TTC549 (cell line): ENCODE measurements around the gene LRMDA.

ENCODE experiments used
- FAIRE-seq: peaks from 2 replicates; lab custom pipeline; 2012; peaks lifted over from hg19 to GRCh38; lab: Jason Lieb, UNC

LRMDA gene

GRCh38 chr10:76411729-76412435, 980.5 kb downstream of the LRMDA start:
- FAIRE-seq: no peak

GRCh38 chr10:76415554-76415953, 984.1 kb downstream of the LRMDA start:
- FAIRE-seq: no peak

- FAIRE-seq: no peak
Observed at GRCh38 chr10:76416642-76417041, 985.2 kb downstream of the LRMDA start.

DNA sequence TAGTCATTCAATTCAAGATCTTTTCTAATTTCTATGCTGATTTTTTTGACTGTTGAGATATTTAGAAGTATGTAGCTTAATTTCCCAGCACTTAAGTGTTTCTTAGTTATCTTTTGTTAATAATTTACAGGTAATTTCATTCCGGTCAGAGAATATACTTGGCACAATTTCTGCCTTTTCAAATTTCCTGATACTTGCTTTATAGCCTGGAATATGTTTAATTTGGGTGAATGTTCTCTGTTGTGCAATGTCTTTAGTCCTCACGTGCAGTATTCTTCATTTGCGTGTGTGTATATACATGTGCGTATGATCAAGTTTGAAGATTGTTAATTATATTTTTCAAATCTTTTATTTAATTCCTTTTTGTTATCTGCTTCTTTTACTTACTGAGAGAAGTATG, 989.3 kb downstream of the LRMDA start:
- FAIRE-seq: no peak

DNA sequence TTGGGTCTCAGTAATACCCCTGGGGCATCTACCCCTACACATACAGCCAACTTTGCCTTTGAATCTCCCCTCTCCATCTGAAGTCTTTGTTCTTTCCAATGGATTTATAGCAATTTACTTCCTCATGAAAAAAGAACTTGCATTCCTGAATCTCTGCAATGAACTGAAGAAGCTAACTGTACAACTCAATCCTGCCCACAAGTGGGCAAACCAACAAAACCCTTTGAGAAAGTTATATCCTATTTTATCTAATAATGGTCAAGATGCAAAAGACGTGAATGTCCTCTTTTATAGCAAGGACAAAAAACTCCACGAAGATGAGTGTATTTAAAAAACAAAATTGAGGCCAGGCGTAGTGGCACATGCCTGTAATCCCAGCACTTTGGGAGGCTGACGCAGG, 991.3 kb downstream of the LRMDA start:
- no peak for FAIRE-seq

GRCh38 chr10:76428551-76429367, 997.3 kb downstream of the LRMDA start:
- no peak for FAIRE-seq

- FAIRE-seq: no peak
Observed at GRCh38 chr10:76429368-76430060, 998.1 kb downstream of the LRMDA start.

GRCh38 chr10:76430061-76430645, 998.7 kb downstream of the LRMDA start:
- FAIRE-seq: no peak

DNA sequence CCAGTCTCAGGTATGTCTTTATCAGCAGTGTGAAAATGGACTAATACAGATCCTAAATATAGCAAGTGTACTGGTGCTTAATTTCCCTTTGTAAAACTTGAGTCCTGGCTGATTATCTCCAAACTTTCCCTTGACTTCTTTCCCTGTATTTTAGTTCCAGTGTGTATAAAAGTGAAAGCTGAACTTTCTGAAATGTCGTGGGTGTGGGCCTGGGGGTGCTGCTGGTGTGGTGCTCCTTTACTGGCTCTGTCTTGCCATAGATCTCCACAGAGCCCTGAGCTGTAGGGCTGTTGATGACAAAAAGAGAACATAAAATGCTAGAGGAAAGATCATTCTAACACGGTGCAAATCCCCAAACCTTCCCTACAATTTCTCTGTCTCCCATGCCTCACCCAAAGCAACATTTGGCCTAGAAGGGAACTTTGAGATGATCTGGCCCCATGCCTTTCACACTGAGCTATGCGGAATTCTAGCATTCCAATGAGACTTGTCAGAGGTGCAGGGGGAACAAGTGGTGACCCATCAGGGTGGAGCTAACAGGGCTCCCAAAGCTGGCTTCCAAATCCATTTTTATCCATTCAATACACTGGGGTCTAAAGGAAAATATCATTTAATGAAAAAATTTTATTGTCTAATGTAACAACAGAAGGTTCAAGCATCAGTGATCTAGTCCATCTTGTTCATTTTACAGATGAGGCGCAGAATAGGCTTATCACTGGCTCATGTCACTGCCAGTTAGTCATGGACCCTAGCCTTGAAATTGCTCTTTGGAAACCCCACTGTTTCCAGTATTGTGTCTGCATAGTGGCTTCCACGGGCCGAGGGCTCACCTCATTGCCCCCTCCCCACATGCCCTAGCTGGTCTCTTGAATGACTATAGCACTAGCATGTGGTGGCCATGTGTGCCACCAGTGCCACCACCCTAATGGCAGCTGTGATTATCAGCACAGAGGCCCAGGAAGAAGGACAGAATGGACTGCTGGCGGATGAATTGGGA, 1000.9 kb downstream of the LRMDA start:
- FAIRE-seq: no peak

DNA sequence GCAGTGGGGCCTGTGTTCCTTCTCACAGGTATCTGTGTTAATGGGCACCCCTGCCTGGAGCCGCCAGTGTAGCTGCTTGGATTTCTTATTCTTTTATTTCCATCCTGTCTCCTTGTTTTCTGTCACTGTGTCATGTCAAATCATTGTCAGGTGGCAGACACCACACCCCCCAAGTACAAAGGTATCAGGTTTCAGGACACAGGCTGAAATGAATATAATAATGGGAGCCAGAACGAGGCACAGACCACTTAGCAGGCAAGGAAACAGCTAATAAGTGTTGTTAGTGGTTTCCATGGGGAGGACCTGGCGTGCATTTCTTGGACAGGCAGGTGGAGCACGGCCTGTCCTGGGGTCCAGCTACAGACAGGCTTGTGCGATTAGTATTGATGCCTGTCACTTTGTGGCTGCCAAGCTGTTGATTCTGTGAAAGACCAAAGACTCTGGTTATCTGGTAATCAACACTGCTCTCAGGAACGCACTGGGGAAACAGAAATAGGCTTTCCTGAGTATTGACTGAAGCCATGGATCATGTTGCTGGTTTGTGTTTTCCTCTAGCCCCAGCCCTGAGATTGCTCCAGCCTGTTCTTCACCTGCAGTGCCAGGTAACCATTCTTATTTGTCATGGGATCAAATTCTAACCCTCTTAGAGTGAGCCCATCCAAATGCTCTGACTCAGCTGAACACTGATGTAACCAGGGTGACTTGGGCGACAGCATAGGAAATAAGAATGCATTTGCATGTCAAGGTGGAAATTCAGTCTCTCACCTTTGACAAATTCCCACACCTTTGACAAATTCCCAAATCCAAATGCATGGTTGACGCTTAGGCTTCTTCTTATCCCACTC, 1002.0 kb downstream of the LRMDA start:
- FAIRE-seq: no peak

DNA sequence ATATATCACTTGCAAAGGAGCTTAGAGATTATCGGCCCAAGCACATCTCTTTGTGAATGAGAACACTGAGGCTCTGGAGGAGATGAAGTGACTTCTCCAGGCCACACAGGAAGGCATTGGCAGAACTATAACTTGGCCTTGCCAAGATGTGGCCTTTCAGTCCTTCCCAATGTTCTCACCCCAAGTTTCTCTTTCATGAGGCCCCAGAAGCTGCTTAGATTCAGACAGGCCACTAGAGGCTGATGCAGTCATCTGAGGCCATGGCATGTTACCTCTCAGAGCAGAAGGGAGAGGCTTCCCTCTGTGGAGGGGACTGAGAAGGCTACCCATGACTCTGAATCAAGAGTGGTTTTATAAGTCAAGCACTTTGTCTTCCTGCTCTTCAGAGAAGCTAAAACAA, 1003.7 kb downstream of the LRMDA start:
- FAIRE-seq: no peak

- no peak for FAIRE-seq
Observed at GRCh38 chr10:76436401-76436811, 1005.0 kb downstream of the LRMDA start.

DNA sequence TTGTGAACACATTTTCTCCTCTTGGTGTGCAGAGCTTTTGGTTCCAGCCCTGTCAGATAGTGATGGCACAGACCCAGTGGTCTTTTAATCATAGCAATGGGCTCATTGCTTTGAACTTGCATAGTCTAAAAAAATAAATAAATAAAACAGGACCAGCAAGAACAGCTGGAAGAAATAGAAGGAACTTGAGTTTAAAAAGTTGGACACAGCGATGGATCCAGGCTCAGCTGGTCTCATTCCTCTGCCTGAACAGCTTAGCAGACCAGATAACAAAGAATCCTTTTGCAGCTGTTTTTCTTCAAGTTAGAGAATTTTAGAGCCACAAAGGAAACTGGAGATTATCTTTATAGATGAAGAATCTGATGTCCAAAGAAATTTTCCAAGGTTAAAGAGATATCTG, 1005.6 kb downstream of the LRMDA start:
- FAIRE-seq: no peak

DNA sequence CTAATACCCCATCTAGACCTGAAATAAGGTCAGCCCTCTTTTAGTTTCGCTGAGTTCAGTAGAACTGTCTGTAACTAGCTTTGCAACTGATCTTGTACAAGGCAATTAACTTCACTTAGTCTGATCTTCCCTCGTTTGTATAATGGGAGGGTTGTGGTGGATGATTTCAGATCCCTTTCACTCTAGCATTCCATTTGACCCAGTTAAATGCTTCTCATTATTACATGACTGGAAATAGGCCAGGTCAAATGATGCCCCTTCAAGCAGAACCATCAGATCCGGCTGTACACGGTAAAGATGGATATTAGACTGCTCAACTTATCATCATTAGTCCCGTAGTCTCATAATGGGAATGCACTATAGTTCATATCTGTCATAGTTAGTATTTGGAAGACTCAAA, 1009.0 kb downstream of the LRMDA start:
- FAIRE-seq: no peak

DNA sequence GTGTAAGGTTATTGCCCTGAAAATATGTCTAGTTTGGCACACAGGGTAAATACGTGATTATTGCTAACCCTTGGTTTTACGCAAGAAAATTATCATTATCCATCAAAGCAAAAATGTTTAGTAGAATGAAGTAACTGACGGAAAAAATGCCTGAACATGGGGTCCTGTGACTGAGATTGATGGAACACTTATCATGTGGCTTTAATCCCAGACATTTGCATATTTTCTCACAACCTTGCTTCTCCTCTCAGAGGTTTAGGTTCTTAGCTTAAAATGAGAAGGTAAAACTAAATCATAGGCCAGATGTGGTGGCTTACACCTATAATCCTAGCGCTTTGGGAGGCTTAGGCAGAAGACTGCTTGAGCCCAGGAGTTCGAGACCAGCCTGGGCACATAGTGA, 1010.7 kb downstream of the LRMDA start:
- no peak for FAIRE-seq

- FAIRE-seq: no peak
Observed at GRCh38 chr10:76444034-76444800, 1012.8 kb downstream of the LRMDA start.

DNA sequence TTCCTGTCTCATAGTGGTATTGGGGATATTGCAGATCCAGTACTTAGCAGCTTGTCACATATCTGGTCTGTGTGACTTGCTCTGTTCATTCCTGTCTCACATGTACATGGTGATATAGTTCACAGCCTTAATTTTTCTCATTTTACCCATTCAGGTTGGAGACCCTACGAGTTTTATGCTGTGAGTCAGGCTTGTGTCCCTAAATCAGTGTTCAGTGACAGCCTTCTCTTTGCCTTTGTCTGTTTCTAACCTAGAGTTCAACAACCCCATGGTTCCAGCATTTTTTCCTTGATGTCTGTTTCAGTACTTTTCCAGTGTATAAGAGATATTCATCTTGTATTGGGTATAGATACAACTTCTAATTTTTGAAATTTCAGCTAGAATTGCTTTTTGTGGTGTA, 1016.2 kb downstream of the LRMDA start:
- no peak for FAIRE-seq

DNA sequence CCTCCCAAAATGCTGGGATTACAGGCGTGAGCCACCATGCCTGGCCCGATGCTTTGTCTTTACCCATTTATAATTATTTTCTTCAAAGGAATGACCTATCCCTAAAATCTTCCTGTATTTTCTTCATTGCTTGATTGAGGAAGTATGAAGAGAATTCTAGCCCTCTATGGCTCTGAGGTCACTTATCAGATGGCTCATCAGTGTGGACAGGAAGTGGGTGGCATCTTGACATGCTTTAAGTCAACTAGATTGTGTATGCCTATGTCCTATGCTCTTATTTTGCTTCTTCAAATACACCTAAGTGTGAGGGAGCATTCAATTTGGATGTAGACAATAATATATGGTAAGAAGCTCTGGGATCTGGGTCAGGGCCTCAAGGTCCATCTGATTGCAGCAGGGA, 1020.5 kb downstream of the LRMDA start:
- no peak for FAIRE-seq

GRCh38 chr10:76453332-76453731, 1021.9 kb downstream of the LRMDA start:
- FAIRE-seq: no peak

DNA sequence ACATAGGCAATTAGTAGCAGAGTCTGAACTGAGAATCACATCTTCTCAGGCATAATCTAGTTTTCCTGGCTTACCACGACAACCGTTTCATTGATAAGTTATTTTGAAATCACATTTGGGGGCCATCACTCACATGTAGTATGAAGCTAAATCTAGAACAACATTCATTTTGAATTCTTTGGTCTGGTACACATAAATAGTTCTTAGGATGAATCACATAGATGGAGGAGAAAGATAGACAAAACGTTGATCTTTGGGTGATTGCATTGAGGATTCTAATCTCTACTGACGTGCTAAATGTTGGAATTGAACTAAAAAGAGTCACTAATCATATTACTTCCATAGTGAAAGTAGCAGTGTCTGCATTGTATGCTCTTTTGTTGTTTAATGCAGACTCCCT, 1022.6 kb downstream of the LRMDA start:
- FAIRE-seq: no peak
